Fibroblast of the conjunctiva (primary cell): ENCODE results near the gene GPRIN2.
"Not testable (repeated sequence)": the region's sequence is repeated elsewhere in the genome, so short reads cannot be mapped to it uniquely, and the experiment has no call there.

Source experiments
- DNase-seq: peaks from one replicate; pipeline ENCODE4 v3.0.0-alpha.2; 2010; ENCODE audit warnings: low read depth

The GPRIN2 gene

DNA sequence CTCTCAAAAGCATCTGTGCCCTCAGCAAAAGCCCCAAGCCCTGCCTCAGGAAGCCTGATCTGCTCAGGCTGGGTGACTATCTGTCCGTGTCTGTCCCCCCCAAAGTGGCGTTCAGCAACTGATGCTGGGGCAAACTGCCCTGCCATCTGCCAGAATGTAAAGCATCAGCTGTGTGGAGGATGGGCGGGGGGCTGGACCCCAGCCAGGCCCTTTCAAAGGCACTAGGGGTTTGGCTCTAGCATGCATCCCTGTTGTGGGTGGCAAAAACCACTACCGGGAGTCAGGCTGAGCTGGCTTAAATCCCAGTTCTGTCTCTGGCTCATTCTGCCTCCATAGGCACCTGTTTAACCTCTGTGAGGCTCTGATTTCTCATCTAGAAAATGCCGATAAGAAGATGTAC lies 35.5 kb downstream of the GPRIN2 start:
- no peak for DNase-seq

DNA sequence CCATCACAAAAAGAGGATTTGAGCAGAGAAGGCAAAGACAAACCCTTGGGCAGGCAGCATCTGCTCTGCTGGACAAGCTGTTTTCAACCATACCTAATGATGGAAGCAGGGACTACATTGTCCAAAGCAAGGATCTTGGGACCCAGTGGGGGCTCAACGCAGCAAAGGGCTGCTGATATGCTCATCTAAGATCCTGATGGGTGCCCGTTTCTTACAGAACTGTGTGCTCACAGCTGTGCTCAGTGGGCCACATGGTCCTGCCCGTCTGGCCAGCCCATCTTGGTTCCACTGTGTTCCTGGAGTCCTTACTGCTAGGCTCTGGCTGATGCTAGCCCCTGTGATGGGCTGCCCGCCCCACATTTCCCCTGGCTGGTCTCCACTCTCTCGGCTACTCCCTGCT lies 36.1 kb downstream of the GPRIN2 start:
- no peak for DNase-seq

DNA sequence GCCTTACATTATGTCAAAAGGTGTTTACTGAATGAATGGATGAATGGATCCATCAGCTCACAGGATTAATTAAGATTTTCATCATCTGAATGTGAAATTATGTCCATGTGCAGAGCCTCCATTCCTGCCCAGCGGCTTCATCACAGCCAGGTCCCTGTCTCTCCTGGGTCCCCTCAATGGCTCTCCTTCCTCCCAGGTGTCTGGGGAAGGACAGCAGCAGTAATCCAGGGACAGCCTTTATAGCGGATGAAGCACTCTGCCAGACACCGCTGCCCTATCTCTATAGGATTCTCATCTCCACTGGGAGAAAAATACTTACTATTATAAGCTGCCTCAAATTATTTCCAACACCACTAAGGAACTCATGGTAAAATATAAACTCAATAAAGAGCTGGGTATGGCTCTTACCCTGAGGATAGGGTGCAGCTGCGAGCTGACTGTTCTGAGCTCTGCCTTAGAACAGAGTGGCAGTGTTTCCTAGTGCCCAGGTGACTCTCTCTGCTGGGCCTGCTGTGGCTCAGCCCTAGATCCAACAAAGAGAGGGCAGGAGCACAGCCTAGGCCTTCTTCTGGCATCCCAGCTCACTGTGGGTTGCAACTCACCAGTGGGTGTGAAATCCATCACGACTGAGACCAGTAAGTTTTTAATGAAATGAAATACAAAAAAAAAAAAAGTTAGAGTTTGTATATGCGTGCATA lies 38.3 kb downstream of the GPRIN2 start:
- no peak for DNase-seq

DNA sequence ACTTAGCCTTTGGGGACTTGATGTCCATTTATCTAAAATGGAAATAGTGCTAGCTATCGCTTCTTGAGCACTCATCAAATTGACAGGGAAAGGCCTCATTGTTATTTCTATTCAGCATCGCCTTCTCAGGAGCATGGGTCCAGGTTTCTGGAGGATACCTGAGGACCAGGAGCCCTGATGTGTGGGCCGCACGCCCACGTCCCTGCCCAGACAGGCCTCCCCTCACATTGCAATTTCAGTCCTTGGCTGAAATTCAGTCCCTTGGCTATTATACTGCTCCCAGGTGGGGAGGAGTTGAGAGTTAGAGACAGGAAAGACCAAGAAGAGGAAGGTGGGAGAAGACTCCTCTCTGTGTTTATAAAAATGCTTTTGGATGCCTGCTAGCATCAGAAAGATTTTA lies 38.9 kb downstream of the GPRIN2 start:
- DNase-seq = no peak

DNA sequence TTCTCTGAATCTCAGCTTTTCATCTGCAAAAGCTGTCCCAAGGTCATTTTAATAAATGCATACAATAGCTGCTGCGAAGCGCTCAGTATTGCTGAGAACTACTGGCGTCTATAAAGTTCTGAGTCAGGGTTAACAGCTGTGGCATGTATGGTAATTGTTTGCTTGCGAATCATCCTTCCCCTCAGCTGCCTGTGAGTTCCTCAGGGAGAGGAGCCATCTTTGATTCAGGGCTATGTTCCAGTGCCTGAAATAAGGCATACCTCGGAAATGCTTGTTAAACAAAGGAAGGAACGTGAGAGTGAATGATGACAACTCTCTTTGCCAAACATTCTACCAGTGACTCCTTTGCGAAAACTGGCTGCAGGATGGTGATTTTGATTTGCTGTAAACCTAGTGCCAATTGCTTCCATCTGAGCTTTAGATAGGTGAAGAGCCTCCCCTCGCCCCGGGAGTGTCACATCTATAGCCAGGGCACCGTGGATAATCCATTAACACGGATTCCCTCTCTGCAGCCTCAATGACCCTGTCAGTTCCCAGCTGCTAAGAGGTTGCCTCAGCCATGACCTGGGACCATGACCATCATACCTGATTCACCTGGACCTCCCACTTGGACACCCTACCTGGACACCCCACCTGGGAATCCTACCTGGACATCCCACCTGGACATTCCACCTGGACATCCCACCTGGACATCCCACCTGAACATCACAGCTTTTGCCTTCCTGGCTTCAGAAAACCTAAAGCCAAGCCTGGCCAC lies 39.6 kb downstream of the GPRIN2 start:
- peak; percentile 49 for DNase-seq

- DNase-seq = no peak
These were observed 40.7 kb downstream of the GPRIN2 start for GRCh38 chr10:46515793-46516192.

- DNase-seq = no peak
These were observed 41.1 kb downstream of the GPRIN2 start for GRCh38 chr10:46515366-46515765.

- DNase-seq = no peak
These were observed 41.6 kb downstream of the GPRIN2 start for GRCh38 chr10:46514899-46515298.

- DNase-seq = no peak
These were observed 42.0 kb downstream of the GPRIN2 start for GRCh38 chr10:46514431-46514861.

DNA sequence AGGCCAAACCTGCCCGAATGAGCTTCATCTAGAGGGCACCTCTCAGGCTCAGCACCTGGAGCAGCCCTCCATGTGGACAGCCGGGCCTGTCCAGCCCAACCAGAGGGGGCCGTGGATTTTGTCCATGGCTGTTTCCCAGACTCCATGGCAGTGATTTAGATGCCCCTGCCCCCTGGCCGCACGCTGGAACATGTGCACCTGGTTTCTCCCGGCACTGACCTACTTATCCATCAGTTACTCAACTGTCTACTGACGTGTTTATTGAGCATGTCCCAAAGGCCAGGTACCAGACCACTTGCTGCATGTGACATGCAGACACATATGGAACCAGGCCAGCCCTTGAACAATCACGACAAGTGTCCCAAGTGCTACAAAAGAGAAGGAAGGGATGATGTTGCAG lies 43.1 kb downstream of the GPRIN2 start:
- not testable (repeated sequence) for DNase-seq

- not testable (repeated sequence) for DNase-seq
These were observed 43.7 kb downstream of the GPRIN2 start for GRCh38 chr10:46512725-46513124.

- not testable (repeated sequence) for DNase-seq
These were observed 44.5 kb downstream of the GPRIN2 start for GRCh38 chr10:46512002-46512401.
